Measurements from ENCODE around the gene HAND1. TPM values are rescaled to one million over a fixed set of nuclear protein-coding genes. Genes with fewer than 3 reads are reported as not detected.

Gene HAND1
- total RNA-seq, 1 donor from 2014 or later, result not detected

GRCh38 chr5:154498591-154498990, 20.6 kb upstream of the HAND1 start:
- no peak overlapping the region for H3K4me3 ChIP-seq (ENCODE audit: low read depth, low read length)
- TF ChIP-seq CTCF (conservative IDR thresholded peaks at IDR 0.05; ENCODE audit: low read depth, low read length), result no peak
- no peak for DNase-seq (ENCODE audit: low read depth)

GRCh38 chr5:154494036-154494435, 16.0 kb upstream of the HAND1 start:
- no peak for TF ChIP-seq CTCF (conservative IDR thresholded peaks at IDR 0.05; ENCODE audit: low read depth, low read length)
- H3K4me3 ChIP-seq (ENCODE audit: low read depth, low read length), result no peak overlapping the region
- no peak for DNase-seq (ENCODE audit: low read depth)

GRCh38 chr5:154493274-154493673, 15.2 kb upstream of the HAND1 start:
- no peak overlapping the region for H3K4me3 ChIP-seq (ENCODE audit: low read depth, low read length)
- no peak for TF ChIP-seq CTCF (conservative IDR thresholded peaks at IDR 0.05; ENCODE audit: low read depth, low read length)
- no peak for DNase-seq (ENCODE audit: low read depth)

- DNase-seq (ENCODE audit: low read depth), result no peak
- H3K4me3 ChIP-seq (ENCODE audit: low read depth, low read length), result no peak overlapping the region
- no peak for TF ChIP-seq CTCF (conservative IDR thresholded peaks at IDR 0.05; ENCODE audit: low read depth, low read length)
Measured at GRCh38 chr5:154491941-154492340, 13.9 kb upstream of the HAND1 start.

- DNase-seq (ENCODE audit: low read depth), result no peak
- no peak overlapping the region for H3K4me3 ChIP-seq (ENCODE audit: low read depth, low read length)
- TF ChIP-seq CTCF (conservative IDR thresholded peaks at IDR 0.05; ENCODE audit: low read depth, low read length), result no peak
Measured at GRCh38 chr5:154487541-154487940, 9.5 kb upstream of the HAND1 start.

GRCh38 chr5:154486427-154486866, 8.4 kb upstream of the HAND1 start:
- no peak for DNase-seq (ENCODE audit: low read depth)
- no peak for TF ChIP-seq CTCF (conservative IDR thresholded peaks at IDR 0.05; ENCODE audit: low read depth, low read length)
- no peak overlapping the region for H3K4me3 ChIP-seq (ENCODE audit: low read depth, low read length)

- no peak for TF ChIP-seq CTCF (conservative IDR thresholded peaks at IDR 0.05; ENCODE audit: low read depth, low read length)
- no peak overlapping the region for H3K4me3 ChIP-seq (ENCODE audit: low read depth, low read length)
- no peak for DNase-seq (ENCODE audit: low read depth)
Measured at GRCh38 chr5:154485850-154486426, 7.9 kb upstream of the HAND1 start.
